Measurements from ENCODE around the gene CNTNAP2. TPM values are rescaled to one million over a fixed set of nuclear protein-coding genes. Genes with fewer than 3 reads are reported as not detected.

Gene CNTNAP2
- total RNA-seq, 4 donors from 2014 or later: 0.25 to 0.89 (median 0.30) TPM; not detected in 1

GRCh38 chr7:146321301-146321700, 204.7 kb downstream of the CNTNAP2 start:
- no peaks in the 10 kb centered on the region for H3K9me3 ChIP-seq
- no peak for TF ChIP-seq POLR2A (IDR thresholded peaks at IDR 0.05)
- no peak for TF ChIP-seq EP300 (IDR thresholded peaks at IDR 0.05)
- no peak for TF ChIP-seq POLR2AphosphoS5 (IDR thresholded peaks at IDR 0.05)
- TF ChIP-seq CTCF (IDR thresholded peaks at IDR 0.05): no peak
- no peaks in the 10 kb centered on the region for H3K27me3 ChIP-seq
- no peaks in the 10 kb centered on the region for H3K36me3 ChIP-seq
- WGBS: 67% methylated on average over 4 of the region's 4 CpGs
- no peaks in the 10 kb centered on the region for H3K4me1 ChIP-seq
- H3K27ac ChIP-seq: no peak overlapping the region
- no peak overlapping the region for H3K4me3 ChIP-seq
- DNase-seq (ENCODE audit: low spot score in 2 of 2): no peak

- H3K9me3 ChIP-seq: no peaks in the 10 kb centered on the region
- 40% methylated on average over 1 of the region's 1 CpG for WGBS
- H3K36me3 ChIP-seq: no peaks in the 10 kb centered on the region
- H3K27ac ChIP-seq: no peak overlapping the region
- DNase-seq (ENCODE audit: low spot score in 2 of 2): no peak
- TF ChIP-seq POLR2AphosphoS5 (IDR thresholded peaks at IDR 0.05): no peak
- TF ChIP-seq CTCF (IDR thresholded peaks at IDR 0.05): no peak
- TF ChIP-seq EP300 (IDR thresholded peaks at IDR 0.05): no peak
- no peak for TF ChIP-seq POLR2A (IDR thresholded peaks at IDR 0.05)
- no peaks in the 10 kb centered on the region for H3K4me1 ChIP-seq
- H3K27me3 ChIP-seq: no peaks in the 10 kb centered on the region
- H3K4me3 ChIP-seq: no peak overlapping the region
Observed at GRCh38 chr7:146331369-146331768, 214.8 kb downstream of the CNTNAP2 start.

- Histone ChIP-seq H3K27ac (no peak overlapping the region), H3K27me3 (no peaks in the 10 kb centered on the region), H3K36me3 (no peaks in the 10 kb centered on the region), H3K4me1 (no peaks in the 10 kb centered on the region), H3K9me3 (no peaks in the 10 kb centered on the region), H3K4me3 (no peak overlapping the region)
- WGBS: 84% methylated on average over 6 of the region's 6 CpGs
- no peak for TF ChIP-seq CTCF (IDR thresholded peaks at IDR 0.05)
- DNase-seq (ENCODE audit: low spot score in 2 of 2): no peak
Observed at GRCh38 chr7:146345251-146345650, 228.7 kb downstream of the CNTNAP2 start.

GRCh38 chr7:146346096-146346495, 229.5 kb downstream of the CNTNAP2 start:
- H3K9me3 ChIP-seq: no peaks in the 10 kb centered on the region
- H3K27me3 ChIP-seq: no peaks in the 10 kb centered on the region
- WGBS: 87% methylated on average over 5 of the region's 5 CpGs
- H3K36me3 ChIP-seq: no peaks in the 10 kb centered on the region
- TF ChIP-seq EP300 (IDR thresholded peaks at IDR 0.05): no peak
- no peak for TF ChIP-seq POLR2AphosphoS5 (IDR thresholded peaks at IDR 0.05)
- TF ChIP-seq POLR2A (IDR thresholded peaks at IDR 0.05): no peak
- H3K4me3 ChIP-seq: no peak overlapping the region
- H3K27ac ChIP-seq: no peak overlapping the region
- DNase-seq (ENCODE audit: low spot score in 2 of 2): no peak
- no peaks in the 10 kb centered on the region for H3K4me1 ChIP-seq

- no peaks in the 10 kb centered on the region for H3K27me3 ChIP-seq
- no peaks in the 10 kb centered on the region for H3K9me3 ChIP-seq
- H3K36me3 ChIP-seq: no peaks in the 10 kb centered on the region
- H3K4me3 ChIP-seq: no peak overlapping the region
- no peak for DNase-seq (ENCODE audit: low spot score in 2 of 2)
- TF ChIP-seq CTCF (IDR thresholded peaks at IDR 0.05) (no peak), POLR2AphosphoS5 (IDR thresholded peaks at IDR 0.05) (no peak), POLR2A (IDR thresholded peaks at IDR 0.05) (no peak)
- 83% methylated on average over 1 of the region's 1 CpG for WGBS
- H3K27ac ChIP-seq: no peak overlapping the region
- no peaks in the 10 kb centered on the region for H3K4me1 ChIP-seq
Observed at GRCh38 chr7:146355216-146355615, 238.6 kb downstream of the CNTNAP2 start.

- Histone ChIP-seq H3K27me3 (no peaks in the 10 kb centered on the region), H3K9me3 (no peaks in the 10 kb centered on the region), H3K36me3 (no peaks in the 10 kb centered on the region), H3K4me1 (no peaks in the 10 kb centered on the region), H3K4me3 (no peak overlapping the region), H3K27ac (no peak overlapping the region)
- TF ChIP-seq CTCF (IDR thresholded peaks at IDR 0.05) (no peak), EP300 (IDR thresholded peaks at IDR 0.05) (no peak), POLR2A (IDR thresholded peaks at IDR 0.05) (no peak), POLR2AphosphoS5 (IDR thresholded peaks at IDR 0.05) (no peak)
- no peak for DNase-seq (ENCODE audit: low spot score in 2 of 2)
- 78% methylated on average over 2 of the region's 2 CpGs for WGBS
Observed at GRCh38 chr7:146359176-146359575, 242.6 kb downstream of the CNTNAP2 start.

All from suprapubic skin (tissue), 4 donors.